GM18868 (cell line): ENCODE measurements around the gene IRAK1.

Source experiments
- ATAC-seq: cut with Tn5 transposase; IDR thresholded peaks from one replicate; pipeline ENCODE4 v1.9.1; 2021; ENCODE audit warnings: mild to moderate bottlenecking, moderate library complexity; ENCODE audit not compliant: unreplicated experiment

The IRAK1 gene

GRCh38 chrX:154040863-154041262 lies 21.2 kb upstream of the IRAK1 start:
- no peak for ATAC-seq

DNA sequence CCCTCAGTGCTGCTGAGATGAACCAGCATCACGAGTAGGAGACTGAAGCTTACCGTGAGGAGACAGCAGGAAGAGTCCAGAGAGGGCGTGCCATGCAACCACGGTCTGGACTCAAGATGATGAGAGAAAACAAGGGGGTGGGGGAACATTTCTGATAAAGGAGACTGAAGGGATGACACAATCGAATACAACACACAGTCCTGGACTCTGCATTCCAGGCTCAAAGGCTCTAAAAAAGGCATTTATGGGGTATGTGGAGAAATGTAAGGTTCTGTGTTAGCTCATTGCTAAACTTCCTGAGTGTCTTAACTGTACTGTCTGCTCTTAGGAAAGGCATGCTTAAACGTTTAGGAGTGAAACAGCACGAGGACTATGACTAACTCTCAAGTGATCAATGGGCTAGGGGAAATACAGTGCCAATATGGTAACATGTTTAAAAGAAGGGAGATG lies 20.6 kb upstream of the IRAK1 start:
- ATAC-seq, result no peak

GRCh38 chrX:154039577-154039976 lies 19.9 kb upstream of the IRAK1 start:
- ATAC-seq, result no peak

- ATAC-seq, result no peak
Observed at GRCh38 chrX:154038656-154039055, 19.0 kb upstream of the IRAK1 start.

- ATAC-seq, result no peak
Observed at GRCh38 chrX:154037754-154038153, 18.1 kb upstream of the IRAK1 start.

DNA sequence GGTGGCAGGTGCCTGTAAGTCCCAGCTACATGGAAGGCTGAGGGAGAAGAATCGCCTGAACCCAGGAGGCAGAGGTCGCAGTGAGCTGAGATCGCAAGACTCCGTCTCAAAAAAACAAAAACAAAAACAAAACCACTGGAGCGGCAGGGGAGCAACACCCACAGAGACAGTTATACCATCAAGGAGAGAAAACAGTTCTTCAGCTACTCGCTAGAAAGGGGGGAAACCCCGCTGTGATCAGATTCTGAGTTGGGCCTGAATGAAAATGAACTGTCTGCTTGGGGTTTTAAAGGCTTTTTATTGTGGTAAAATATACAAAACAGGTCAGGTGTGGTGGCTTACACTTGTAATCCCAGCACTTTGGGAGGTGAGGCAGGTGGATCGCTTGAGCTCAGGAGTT lies 16.8 kb upstream of the IRAK1 start:
- no peak for ATAC-seq

GRCh38 chrX:154033848-154034247 lies 14.1 kb upstream of the IRAK1 start:
- no peak for ATAC-seq

DNA sequence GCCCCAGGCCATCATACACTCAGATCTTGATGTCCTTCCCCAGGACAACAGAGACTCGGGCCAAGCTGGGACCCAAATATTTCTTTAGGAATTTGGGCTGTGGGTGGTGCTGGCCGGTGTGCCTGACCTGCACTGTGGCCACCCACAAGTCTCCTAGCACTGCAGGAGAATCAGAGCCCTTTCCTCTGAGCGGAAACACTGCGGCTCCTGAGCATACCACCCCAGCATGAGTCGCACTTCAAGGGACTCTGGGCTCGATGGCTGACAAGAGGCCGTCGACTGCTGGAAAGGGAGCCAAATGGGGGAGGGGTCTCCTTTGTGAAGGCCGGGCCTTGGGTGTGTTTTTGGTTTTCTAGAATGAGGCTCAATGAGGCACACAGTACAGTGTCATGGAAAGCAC lies 13.0 kb upstream of the IRAK1 start:
- ATAC-seq, result no peak

DNA sequence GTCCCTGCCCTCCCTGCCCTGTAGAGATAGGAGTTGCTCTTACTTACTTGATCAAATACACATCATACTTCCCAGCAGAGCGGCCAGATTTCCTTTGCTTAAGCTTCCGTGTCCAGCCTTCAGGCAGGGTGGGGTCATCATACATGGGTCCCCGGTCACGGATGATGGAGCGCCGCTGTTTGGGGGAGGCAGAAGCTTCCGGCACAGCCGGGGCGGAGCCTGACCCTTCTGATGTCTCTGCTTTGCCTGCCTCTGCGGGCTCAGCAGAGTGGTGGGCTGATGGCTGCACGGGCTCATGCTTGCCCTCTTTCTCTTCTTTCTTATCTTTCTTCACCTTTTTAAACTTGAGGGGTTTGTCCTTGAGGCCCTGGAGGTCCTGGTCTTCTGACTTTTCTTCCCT lies 12.5 kb upstream of the IRAK1 start:
- no peak for ATAC-seq

DNA sequence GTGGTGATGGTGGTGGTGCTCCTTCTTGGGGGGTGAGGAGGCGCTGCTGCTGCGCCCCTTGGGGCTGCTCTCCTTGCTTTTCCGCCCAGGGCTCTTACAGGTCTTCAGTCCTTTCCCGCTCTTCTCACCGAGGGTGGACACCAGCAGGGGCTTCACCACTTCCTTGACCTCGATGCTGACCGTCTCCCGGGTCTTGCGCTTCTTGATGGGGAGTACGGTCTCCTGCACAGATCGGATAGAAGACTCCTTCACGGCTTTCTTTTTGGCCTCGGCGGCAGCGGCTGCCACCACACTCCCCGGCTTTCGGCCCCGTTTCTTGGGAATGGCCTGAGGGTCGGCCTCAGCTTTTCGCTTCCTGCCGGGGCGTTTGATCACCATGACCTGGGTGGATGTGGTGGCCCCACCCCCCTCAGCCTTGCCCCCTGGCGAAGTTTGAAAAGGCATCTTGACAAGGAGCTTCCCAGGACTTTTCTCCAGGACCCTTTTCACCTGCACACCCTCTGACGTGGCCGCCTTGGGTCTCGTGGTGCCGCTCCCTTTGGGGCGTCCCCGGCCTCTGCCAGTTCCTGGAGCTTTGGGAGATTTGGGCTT lies 11.1 kb upstream of the IRAK1 start:
- ATAC-seq, result no peak

- ATAC-seq, result no peak
Observed at GRCh38 chrX:154030266-154030665, 10.6 kb upstream of the IRAK1 start.

DNA sequence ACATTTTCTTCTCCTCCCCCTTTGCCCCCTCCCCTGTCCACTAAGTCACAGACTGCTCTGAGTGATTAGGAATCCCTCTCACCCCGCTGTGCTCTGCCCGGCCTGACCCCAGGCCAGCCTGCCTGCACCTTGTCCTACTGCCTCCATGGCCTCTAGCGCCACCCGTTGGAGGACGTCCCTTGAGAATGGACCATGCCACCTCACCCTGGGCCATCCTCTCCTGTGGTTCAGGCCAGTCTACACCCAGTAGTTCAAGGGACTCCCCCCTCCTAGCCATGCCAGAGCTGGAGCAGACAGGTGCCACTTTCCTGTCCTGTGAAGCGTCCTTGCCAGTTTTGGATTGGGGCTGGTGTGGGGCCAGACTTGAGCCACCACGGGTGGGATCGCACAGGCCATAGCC lies 9.7 kb upstream of the IRAK1 start:
- no peak for ATAC-seq

GRCh38 chrX:154028502-154029184 lies 8.9 kb upstream of the IRAK1 start:
- no peak for ATAC-seq

- no peak for ATAC-seq
Observed at GRCh38 chrX:154027986-154028385, 8.3 kb upstream of the IRAK1 start.

DNA sequence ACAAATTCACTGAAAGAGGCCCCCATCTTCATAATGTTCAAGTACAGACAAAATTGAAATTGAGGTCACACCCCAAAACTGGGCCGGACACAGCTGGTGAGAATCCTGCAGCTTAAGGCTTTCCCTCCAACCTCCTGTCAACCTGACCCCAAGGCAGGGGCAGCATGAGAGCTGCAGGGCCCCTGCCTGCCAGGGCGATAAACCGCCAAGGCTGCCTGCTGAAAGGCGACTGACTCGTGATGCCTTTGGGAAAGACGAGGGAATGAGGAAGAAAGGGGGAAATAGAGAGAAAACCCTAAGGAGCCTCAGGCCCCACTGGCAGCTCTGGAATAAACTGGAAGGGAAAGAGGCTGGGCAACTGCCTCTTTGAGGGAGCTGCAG lies 7.3 kb upstream of the IRAK1 start:
- ATAC-seq, result no peak

- ATAC-seq, result no peak
Observed at GRCh38 chrX:154026136-154027021, 6.7 kb upstream of the IRAK1 start.

- ATAC-seq, result no peak
Observed at GRCh38 chrX:154025230-154025629, 5.5 kb upstream of the IRAK1 start.

DNA sequence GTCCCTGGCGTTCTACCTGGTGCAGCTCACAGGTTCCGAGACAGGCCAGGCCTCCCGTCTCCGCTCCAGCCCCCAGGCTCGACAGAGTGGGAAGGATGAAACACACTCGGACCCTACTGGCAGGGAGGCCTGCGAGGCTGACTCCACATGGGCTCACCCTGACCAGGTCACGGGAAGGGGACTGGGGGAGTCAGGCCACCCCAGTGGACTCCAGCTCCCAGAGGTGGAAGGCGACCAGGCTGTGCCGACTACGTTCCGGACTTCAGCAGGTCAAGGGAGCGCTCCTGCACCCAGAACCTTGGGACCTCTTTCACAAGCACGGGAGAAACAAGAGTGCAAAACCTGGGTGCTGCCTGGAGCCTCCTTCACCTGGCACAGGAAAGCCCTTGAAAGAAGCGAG lies 4.6 kb upstream of the IRAK1 start:
- no peak for ATAC-seq

DNA sequence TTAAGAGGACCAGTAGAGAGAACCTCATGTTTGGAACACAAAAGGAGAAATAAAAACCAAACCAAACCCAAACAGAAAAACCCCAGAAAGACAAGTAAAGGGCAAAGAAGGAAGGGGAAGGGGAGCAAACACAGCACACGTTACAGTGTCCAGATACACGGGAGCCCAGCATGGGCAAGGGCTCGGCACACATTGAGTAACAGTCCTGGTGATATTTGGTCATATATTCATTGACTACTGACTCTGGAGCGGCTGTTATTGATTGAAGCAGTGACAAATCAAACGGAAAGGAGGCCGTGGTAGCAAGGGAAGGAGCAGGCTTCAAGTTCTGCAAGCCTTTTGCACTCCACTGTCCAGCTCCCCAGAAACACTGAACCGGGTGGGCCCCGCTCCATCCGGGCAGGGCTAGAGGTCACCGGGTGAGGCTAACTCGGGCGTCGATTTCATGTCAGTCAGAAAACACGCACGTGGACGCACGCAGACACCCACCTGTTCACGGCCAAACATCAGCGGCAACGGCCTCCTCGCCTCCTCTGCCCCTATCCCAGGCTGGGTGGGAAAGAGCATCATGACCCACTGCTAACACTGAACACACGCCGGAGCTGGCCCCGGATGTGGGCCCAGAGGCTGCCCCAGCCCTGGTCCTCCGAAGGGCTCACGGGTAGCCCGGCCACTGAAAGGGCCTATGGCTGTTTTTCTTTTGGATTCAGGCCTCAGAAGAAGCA lies 3.7 kb upstream of the IRAK1 start:
- no peak for ATAC-seq

GRCh38 chrX:154022108-154022507 lies 2.4 kb upstream of the IRAK1 start:
- no peak for ATAC-seq

GRCh38 chrX:154021131-154021611 lies 1.5 kb upstream of the IRAK1 start:
- no peak for ATAC-seq
